ENCODE data around the gene TAS2R60.
"Not testable (repeated sequence)": the region's sequence is repeated elsewhere in the genome, so short reads cannot be mapped to it uniquely, and the experiment has no call there.

Gene TAS2R60

DNA sequence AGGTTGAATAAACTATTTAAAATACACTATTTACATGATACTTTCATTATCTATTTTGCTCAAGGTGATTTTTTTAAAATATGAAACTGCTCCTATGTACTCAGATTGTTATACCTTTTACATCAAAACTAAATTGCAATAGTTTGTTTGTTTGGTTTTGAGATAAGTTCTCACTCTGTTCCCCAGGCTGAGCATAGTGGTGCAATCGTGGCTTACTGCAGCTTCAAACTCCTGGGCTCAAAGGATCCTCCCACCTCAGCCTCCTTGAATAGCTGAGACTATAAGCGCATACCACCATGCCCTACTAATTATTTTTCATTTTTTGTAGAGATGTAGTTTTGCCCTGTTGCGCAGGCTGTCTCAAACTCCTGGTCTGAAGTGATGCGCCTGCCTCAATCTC is 12.7 kb downstream of the TAS2R60 start:
- Histone ChIP-seq H2AFZ (ENCODE audit: low read depth, low read length) (no peak overlapping the region), H3K27me3 (ENCODE audit: insufficient read depth, low read length) (no peaks in the 10 kb centered on the region)

DNA sequence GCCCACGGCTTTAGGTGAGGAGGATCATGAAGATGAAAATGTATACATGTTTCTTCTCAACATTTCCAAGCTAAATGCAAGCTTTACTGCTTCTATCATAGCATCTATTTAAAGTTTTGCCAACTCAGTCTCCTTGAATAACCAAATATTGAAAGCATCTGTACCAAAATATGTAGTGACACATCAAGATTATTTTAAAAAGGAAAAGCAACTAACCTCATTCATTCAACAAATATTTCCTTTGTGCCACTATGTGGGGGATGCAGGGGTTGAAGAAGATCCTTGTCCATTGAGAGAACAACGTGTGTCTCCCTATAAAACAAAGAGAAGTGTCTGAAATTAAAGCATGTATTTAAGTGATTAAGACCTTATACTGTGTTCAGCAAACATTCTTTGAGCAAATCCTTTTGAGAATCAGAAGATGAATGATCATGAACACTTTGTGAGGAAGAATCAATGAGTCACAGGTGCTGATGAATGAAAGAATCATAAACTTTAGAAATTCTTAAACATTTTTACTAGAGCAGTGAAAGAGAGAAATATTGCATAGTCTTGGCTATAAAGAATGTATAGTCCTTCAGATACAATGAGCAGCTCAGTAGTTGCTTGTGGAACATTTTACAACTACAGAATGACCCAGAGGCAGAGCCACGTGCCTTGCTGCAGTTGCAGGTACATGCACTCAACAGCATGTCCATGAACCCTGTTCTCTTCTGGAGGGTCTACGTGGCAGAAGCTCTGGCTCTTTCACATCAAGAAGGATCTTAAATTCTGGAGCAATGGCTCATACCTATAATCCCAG is 13.9 kb downstream of the TAS2R60 start:
- H3K4me1 ChIP-seq (ENCODE audit: insufficient read depth, low read length), result peaks cover 2% of the 10 kb centered on the region
- no peaks in the 10 kb centered on the region for H3K9me3 ChIP-seq (ENCODE audit: low read length)
- H3K27me3 ChIP-seq (ENCODE audit: insufficient read depth, low read length), result no peaks in the 10 kb centered on the region
- no peaks in the 10 kb centered on the region for H3K36me3 ChIP-seq (ENCODE audit: insufficient read depth, low read length)
- no peak overlapping the region for H3K4me3 ChIP-seq (ENCODE audit: low read length)
- no peak overlapping the region for H2AFZ ChIP-seq (ENCODE audit: low read depth, low read length)

More for the DNA sequence above, 12.7 kb downstream of the TAS2R60 start:
- Histone ChIP-seq H3K4me1 (ENCODE audit: insufficient read depth, low read length) (peaks cover 2% of the 10 kb centered on the region), H3K4me3 (ENCODE audit: low read length) (no peak overlapping the region), H3K36me3 (ENCODE audit: insufficient read depth, low read length) (no peaks in the 10 kb centered on the region), H3K9me3 (ENCODE audit: low read length) (no peaks in the 10 kb centered on the region)

DNA sequence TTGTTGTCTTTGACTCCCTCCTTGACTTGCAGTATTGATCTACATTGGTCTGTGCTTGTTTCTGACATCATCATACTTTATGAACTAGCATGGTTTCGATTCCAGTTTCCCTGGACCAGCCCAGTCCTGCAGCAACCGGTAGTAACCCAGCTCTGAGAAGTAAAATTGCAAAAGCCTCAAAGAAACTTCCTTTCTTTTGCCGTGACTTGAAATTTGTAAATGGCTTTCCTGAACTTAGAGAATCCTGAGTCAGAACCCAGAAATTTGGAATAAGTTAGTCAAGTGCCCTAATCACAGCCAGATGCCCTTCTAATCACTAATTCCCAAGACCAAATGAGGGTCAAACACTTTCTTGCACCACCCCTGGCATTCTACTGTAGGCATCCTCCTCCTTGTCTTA is 15.0 kb downstream of the TAS2R60 start:
- Histone ChIP-seq H3K4me1 (ENCODE audit: insufficient read depth, low read length) (peaks cover 1% of the 10 kb centered on the region), H3K9me3 (ENCODE audit: low read length) (no peaks in the 10 kb centered on the region), H3K36me3 (ENCODE audit: insufficient read depth, low read length) (no peaks in the 10 kb centered on the region), H3K4me3 (ENCODE audit: low read length) (no peak overlapping the region), H3K27me3 (ENCODE audit: insufficient read depth, low read length) (no peaks in the 10 kb centered on the region), H2AFZ (ENCODE audit: low read depth, low read length) (no peak overlapping the region)

DNA sequence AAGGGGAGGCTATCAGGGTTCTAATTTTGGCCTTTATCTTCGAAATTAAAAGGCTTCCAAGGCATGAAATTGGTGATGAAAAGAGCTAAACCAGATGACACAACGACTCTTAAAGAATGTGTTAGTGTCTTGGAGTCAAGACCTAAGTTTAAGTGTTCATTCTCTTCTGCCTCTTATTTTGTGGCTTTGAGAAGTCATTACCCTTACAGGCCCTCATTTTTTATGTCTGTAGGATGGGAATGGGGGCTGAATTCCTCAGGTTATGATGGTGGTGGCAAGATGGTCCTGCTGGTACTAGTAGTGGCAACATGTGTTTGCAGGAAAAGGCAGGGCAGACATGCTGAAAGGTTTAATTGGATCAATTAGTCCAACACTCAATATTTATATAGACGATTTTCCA is 15.4 kb downstream of the TAS2R60 start:
- Histone ChIP-seq H3K4me3 (ENCODE audit: low read length) (no peak overlapping the region), H3K27me3 (ENCODE audit: insufficient read depth, low read length) (no peaks in the 10 kb centered on the region), H3K36me3 (ENCODE audit: insufficient read depth, low read length) (no peaks in the 10 kb centered on the region), H3K9me3 (ENCODE audit: low read length) (no peaks in the 10 kb centered on the region), H2AFZ (ENCODE audit: low read depth, low read length) (no peak overlapping the region), H3K4me1 (ENCODE audit: insufficient read depth, low read length) (no peaks in the 10 kb centered on the region)

DNA sequence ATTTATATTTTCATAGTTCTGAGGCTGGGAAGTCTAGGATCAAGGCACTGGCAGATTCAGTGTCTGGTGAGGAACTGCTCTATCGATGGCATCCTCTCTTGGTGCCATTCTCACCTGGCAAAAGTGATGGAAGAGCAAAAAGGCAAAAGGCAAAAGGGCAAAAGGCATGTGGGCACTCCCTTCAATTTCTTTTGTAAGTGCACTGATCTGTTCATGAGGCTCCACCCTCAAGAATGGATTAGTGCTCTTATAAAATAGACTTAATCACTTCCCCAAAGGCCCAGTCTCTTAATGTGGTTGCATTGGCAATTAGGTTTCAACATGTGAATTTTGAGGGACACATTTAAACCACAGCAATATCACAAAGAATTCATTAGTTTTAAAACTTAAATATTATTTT is 16.1 kb downstream of the TAS2R60 start:
- Histone ChIP-seq H3K4me3 (ENCODE audit: low read length) (no peak overlapping the region), H3K27me3 (ENCODE audit: insufficient read depth, low read length) (no peaks in the 10 kb centered on the region), H3K9me3 (ENCODE audit: low read length) (no peaks in the 10 kb centered on the region), H3K36me3 (ENCODE audit: insufficient read depth, low read length) (no peaks in the 10 kb centered on the region), H3K4me1 (ENCODE audit: insufficient read depth, low read length) (no peaks in the 10 kb centered on the region), H2AFZ (ENCODE audit: low read depth, low read length) (no peak overlapping the region)

DNA sequence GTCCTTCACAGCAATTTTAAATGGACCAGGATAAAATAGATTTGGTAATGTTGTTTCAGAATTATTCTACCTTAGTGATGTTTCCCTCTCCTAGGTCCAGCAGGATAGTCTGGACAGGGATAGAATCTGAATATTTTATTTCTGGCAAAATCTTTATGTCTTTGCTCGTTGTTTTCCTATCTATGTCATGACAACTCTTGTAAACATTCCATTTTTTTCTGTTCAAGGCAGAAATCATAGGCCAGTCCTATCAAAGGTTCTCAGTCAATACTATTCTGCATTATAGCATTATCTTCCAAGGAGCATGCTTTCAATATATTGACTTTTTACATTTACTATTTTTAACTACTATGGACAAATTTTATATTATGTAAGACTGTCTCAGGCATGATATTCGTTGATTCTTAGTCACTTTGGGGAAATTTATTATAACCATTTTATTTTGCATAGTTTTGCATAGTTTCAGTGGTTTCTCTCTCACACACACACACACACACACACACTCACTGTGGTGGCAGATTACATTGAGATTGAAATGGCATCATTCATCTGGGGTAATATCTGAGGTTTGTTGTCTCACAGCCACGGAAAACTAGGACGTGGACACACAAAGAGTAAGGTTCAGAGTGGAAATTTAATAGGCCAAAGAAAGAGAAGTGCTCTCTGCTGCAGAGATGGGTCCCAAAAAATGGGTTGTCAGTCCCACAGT is 17.2 kb downstream of the TAS2R60 start:
- no peak overlapping the region for H3K4me3 ChIP-seq (ENCODE audit: low read length)
- H3K9me3 ChIP-seq (ENCODE audit: low read length), result no peaks in the 10 kb centered on the region
- no peaks in the 10 kb centered on the region for H3K36me3 ChIP-seq (ENCODE audit: insufficient read depth, low read length)
- H2AFZ ChIP-seq (ENCODE audit: low read depth, low read length), result no peak overlapping the region
- H3K4me1 ChIP-seq (ENCODE audit: insufficient read depth, low read length), result no peaks in the 10 kb centered on the region
- no peaks in the 10 kb centered on the region for H3K27me3 ChIP-seq (ENCODE audit: insufficient read depth, low read length)

DNA sequence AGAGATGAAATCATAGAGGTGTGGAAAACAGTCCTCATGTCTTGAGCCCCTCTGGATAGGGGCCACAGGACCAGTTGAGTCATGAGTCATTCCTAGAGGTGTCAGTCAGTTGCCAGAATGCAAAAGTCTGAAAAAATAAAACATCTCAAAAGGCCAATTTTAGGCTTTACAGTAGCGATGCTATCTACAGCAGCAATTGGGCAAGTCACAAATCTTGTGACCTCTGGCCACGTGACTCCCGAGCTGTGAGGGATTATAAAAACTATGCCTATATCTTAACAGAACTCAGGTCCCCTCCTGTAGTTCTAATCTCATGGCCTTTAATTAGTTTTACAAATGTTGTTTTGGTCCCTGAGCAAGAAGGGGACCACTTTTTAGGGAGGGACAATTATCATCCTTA is 18.8 kb downstream of the TAS2R60 start:
- Histone ChIP-seq H3K9me3 (ENCODE audit: low read length) (no peaks in the 10 kb centered on the region), H3K36me3 (ENCODE audit: insufficient read depth, low read length) (no peaks in the 10 kb centered on the region), H3K4me1 (ENCODE audit: insufficient read depth, low read length) (no peaks in the 10 kb centered on the region), H3K27me3 (ENCODE audit: insufficient read depth, low read length) (no peaks in the 10 kb centered on the region), H3K4me3 (ENCODE audit: low read length) (no peak overlapping the region), H2AFZ (ENCODE audit: low read depth, low read length) (no peak overlapping the region)

DNA sequence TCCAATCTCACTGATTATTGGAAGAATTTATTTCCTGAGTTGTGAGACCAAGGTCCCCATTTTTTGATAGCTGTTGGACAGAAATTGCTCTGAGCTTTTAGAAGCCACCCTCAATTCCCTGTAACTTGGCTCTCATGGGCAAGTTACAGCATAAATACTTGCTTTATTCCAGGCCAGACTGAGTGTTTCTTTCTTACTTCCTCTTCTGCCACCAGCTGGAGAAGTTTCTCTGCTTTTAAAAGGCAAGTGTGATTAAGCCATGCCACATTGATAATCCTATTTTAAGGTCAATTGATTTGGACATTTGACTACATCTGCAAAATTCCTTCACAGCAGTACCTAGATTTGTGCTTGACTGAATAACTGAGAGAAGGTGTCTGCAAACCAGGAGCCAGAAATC is 20.3 kb downstream of the TAS2R60 start:
- no peak overlapping the region for H2AFZ ChIP-seq (ENCODE audit: low read depth, low read length)
- H3K9me3 ChIP-seq (ENCODE audit: low read length), result no peaks in the 10 kb centered on the region
- no peak overlapping the region for H3K4me3 ChIP-seq (ENCODE audit: low read length)
- H3K36me3 ChIP-seq (ENCODE audit: insufficient read depth, low read length), result no peaks in the 10 kb centered on the region
- H3K4me1 ChIP-seq (ENCODE audit: insufficient read depth, low read length), result no peaks in the 10 kb centered on the region
- H3K27me3 ChIP-seq (ENCODE audit: insufficient read depth, low read length), result no peaks in the 10 kb centered on the region

DNA sequence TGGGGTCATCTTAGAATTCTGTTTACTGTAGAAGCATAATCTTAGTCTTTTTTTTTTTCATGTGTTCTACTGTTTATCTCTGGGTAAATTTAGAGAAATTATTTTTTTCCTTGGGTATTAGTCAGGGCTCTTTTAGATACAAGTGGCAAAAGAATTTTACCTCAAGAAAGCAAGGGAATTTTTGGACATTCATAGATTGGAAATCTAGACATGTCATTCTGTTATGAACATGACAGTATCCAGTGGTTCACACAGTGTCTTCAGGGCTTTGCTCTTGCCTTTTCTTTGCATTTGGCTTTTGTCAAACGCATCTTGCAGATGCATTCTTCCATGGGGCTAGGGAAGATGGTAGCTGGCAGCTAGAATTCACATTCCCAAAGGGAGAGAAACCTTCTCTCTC is 20.7 kb downstream of the TAS2R60 start:
- Histone ChIP-seq H3K4me3 (ENCODE audit: low read length) (no peak overlapping the region), H2AFZ (ENCODE audit: low read depth, low read length) (no peak overlapping the region), H3K9me3 (ENCODE audit: low read length) (no peaks in the 10 kb centered on the region), H3K27me3 (ENCODE audit: insufficient read depth, low read length) (no peaks in the 10 kb centered on the region), H3K36me3 (ENCODE audit: insufficient read depth, low read length) (no peaks in the 10 kb centered on the region), H3K4me1 (ENCODE audit: insufficient read depth, low read length) (no peaks in the 10 kb centered on the region)

DNA sequence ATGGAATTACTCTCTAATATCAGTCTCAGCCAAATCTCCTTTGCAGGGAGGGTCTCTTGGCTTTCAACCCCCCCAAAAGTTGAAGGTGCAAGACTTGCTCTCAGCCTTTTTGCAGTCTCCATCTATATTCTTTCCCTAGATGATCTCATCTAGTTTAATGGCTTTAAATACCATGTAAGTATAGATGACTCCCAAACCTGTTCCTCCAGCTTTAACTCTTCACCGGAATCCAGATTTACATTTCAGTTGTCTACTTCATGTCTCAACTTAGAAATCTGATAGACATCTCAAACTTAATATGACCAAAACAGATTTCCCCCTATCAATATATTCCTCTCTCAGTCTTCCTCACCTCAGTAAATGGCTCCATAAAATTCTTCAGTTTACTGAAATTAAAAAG is 24.5 kb downstream of the TAS2R60 start:
- Histone ChIP-seq H3K9me3 (ENCODE audit: low read length) (no peaks in the 10 kb centered on the region), H3K4me1 (ENCODE audit: insufficient read depth, low read length) (no peaks in the 10 kb centered on the region), H2AFZ (ENCODE audit: low read depth, low read length) (no peak overlapping the region), H3K4me3 (ENCODE audit: low read length) (no peak overlapping the region), H3K36me3 (ENCODE audit: insufficient read depth, low read length) (no peaks in the 10 kb centered on the region), H3K27me3 (ENCODE audit: insufficient read depth, low read length) (no peaks in the 10 kb centered on the region)

DNA sequence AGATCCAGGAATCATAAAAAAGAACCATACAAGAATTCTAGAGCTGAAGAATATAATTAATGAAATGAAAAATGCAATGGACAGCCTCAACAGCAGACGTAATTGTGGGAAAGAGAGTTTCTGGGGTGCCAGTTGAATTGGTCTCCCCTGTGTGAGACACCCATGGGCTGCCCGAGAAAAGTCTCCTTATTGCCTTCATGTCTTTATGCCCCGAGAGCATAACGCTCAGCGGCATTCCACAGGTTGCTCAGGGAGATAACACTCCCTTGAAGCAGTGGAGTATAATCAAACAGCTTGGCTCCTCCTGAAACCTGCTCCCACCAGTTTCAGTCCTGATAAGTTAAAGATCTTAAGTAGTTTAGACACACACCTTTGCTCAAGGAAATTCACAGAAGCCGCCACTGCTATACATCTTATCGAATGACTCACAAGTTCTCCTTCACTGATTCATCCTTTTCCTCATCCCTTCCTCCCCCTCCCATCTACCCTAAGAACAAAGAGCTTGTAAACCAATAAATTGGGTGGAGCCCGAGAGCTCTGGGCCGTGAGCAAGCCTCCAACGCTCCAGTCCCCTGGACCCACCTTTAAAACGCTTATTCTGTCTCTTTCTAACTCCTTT is 28.9 kb downstream of the TAS2R60 start:
- H3K4me1 ChIP-seq (ENCODE audit: insufficient read depth, low read length); H3K4me3 ChIP-seq (ENCODE audit: low read length); H3K27me3 ChIP-seq (ENCODE audit: insufficient read depth, low read length); H3K36me3 ChIP-seq (ENCODE audit: insufficient read depth, low read length); H3K9me3 ChIP-seq (ENCODE audit: low read length): not testable (repeated sequence)
- peak overlapping the region; percentile 54 for H2AFZ ChIP-seq (ENCODE audit: low read depth, low read length)

DNA sequence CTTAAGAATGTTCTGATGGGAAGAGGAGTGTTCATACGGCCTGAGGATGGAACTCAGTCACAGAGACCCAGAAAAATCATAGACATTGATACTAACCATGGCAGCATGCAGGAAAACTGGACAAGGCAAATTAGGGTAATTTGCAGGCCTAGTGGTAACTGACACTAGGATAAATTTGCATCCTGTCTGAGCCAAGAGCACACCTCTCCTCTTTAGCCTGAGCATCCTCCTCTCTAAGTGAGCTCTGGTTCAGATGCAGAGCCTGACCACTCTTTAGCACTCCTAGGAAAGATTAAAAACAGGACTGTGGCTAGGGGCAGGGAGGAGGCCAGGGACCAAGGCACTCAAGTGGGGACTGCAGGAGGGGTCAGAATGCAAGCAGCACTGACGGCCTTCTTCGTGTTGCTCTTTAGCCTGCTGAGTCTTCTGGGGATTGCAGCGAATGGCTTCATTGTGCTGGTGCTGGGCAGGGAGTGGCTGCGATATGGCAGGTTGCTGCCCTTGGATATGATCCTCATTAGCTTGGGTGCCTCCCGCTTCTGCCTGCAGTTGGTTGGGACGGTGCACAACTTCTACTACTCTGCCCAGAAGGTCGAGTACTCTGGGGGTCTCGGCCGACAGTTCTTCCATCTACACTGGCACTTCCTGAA is 34.4 kb downstream of the TAS2R60 start, which contains the start of gene TAS2R41:
TAS2R41 (plus strand) TSS at position 373 of the 650 bp plus-strand sequence; CDS start at position 373, 0 bp downstream.
- Histone ChIP-seq H3K4me3 (ENCODE audit: low read length) (no peak within 1 kb of the TSS), H3K9me3 (ENCODE audit: low read length) (no peaks in the 10 kb centered on the region), H2AFZ (ENCODE audit: low read depth, low read length) (no peak within 1 kb of the TSS), H3K4me1 (ENCODE audit: insufficient read depth, low read length) (no peaks in the 10 kb centered on the region), H3K27me3 (ENCODE audit: insufficient read depth, low read length) (no peaks in the 10 kb centered on the region), H3K36me3 (ENCODE audit: insufficient read depth, low read length) (no peaks in the 10 kb centered on the region)
